Neural progenitor cell (in vitro differentiated cells): Measurements from ENCODE around the gene PNLDC1. TPM values are rescaled to one million over a fixed set of nuclear protein-coding genes. Genes with fewer than 3 reads are reported as not detected.

Experiments used
- DNase-seq: peaks from one replicate; pipeline ENCODE4 v3.0.0-alpha.2; 2016; ENCODE audit warnings: low spot score
- H2AFZ ChIP-seq: fragments of 200-600 bp; sonication (generic); replicated peaks from 2 replicates; pipeline ENCODE4 v1.6.1; 2016; ENCODE audit warnings: antibody characterized with exemption
- H3F3A ChIP-seq: fragments of 200-600 bp; sonication (generic); 2 replicates; pipeline ENCODE4 v1.6.1; 2016; ENCODE audit warnings: antibody characterized with exemption, low read depth
- H3K27ac ChIP-seq: fragments of 200-600 bp; sonication (generic); 2 replicates; pipeline ENCODE4 v1.5.1; 2016; ENCODE audit warnings: mild to moderate bottlenecking
- H3K27me3 ChIP-seq: fragments of 200-600 bp; sonication (generic); 2 replicates; pipeline ENCODE4 v1.6.1; 2016; ENCODE audit warnings: mild to moderate bottlenecking, moderate library complexity
- H3K36me3 ChIP-seq: fragments of 200-600 bp; sonication (generic); 2 replicates; pipeline ENCODE4 v1.5.1; 2016
- H3K4me1 ChIP-seq: fragments of 200-600 bp; sonication (generic); 2 replicates; pipeline ENCODE4 v1.6.1; 2016; ENCODE audit warnings: mixed run types
- H3K4me2 ChIP-seq: fragments of 200-600 bp; sonication (generic); 2 replicates; pipeline ENCODE4 v1.6.1; 2016
- H3K4me3 ChIP-seq: fragments of 200-600 bp; sonication (generic); 2 replicates; pipeline ENCODE4 v1.5.1; 2016
- H3K79me2 ChIP-seq: fragments of 200-600 bp; sonication (generic); 2 replicates; pipeline ENCODE4 v1.6.1; 2016; ENCODE audit warnings: low read depth
- H3K9ac ChIP-seq: fragments of 200-600 bp; sonication (generic); 2 replicates; pipeline ENCODE4 v1.6.1; 2016
- H3K9me3 ChIP-seq: fragments of 200-600 bp; sonication (generic); 2 replicates; pipeline ENCODE4 v1.5.1; 2016; ENCODE audit warnings: low read depth
- H4K20me1 ChIP-seq: fragments of 200-600 bp; sonication (generic); 2 replicates; pipeline ENCODE4 v1.6.1; 2016; ENCODE audit warnings: low read depth
- H3K27ac Mint-ChIP-seq: 3 replicates; pipeline ENCODE4 v1.8.0; 2021; ENCODE audit warnings: mixed read lengths
- H3K27me3 Mint-ChIP-seq: 2 replicates; pipeline ENCODE4 v1.8.0; 2022; ENCODE audit warnings: low read depth, mild to moderate bottlenecking, inconsistent platforms, moderate library complexity, mixed read lengths; ENCODE audit not compliant: insufficient read depth
- H3K36me3 Mint-ChIP-seq: 3 replicates; pipeline ENCODE4 v1.8.0; 2021; ENCODE audit warnings: mixed read lengths
- H3K4me1 Mint-ChIP-seq: 3 replicates; pipeline ENCODE4 v1.8.0; 2021; ENCODE audit warnings: mixed read lengths
- H3K4me3 Mint-ChIP-seq: 3 replicates; pipeline ENCODE4 v1.8.0; 2021; ENCODE audit warnings: mild to moderate bottlenecking, moderate library complexity, mixed read lengths
- H3K9me3 Mint-ChIP-seq: 3 replicates; pipeline ENCODE4 v1.8.0; 2020; ENCODE audit warnings: mixed read lengths
- CTCF ChIP-seq: fragments of 200-600 bp; sonication (generic); IDR thresholded peaks from 2 replicates; pipeline ENCODE4 v1.5.1; 2017; ENCODE audit warnings: antibody characterized with exemption, mild to moderate bottlenecking
- EZH2 ChIP-seq: fragments of 200-600 bp; sonication (generic); IDR thresholded peaks from 2 replicates; pipeline ENCODE4 v1.6.1; 2017; ENCODE audit warnings: antibody characterized with exemption, mild to moderate bottlenecking, moderate library complexity
- EZH2phosphoT487 ChIP-seq: fragments of 200-600 bp; sonication (generic); IDR thresholded peaks from 2 replicates; pipeline ENCODE4 v1.6.1; 2017; ENCODE audit warnings: antibody characterized with exemption
- total RNA-seq: library from RNA; depleted of rRNA; stranded (reverse); fragments of >200 nt; gene quantifications from 2 replicates; pipeline ENCODE4 v1.2.3, GENCODE V29; 2015; ENCODE audit warnings: low replicate concordance

PNLDC1 gene
- total RNA-seq, 1 donor from 2014 or later, result not detected

- Histone ChIP-seq H2AFZ (no peak overlapping the region), H3K4me1 (no peaks in the 10 kb centered on the region), H3K36me3 (peaks cover 35% of the 10 kb centered on the region), H4K20me1 (peaks cover 15% of the 10 kb centered on the region), H3K79me2 (peaks cover 44% of the 10 kb centered on the region), H3K9ac (no peak overlapping the region), H3K4me3 (no peak overlapping the region), H3K4me2 (no peak overlapping the region), H3K27ac (no peak overlapping the region), H3F3A (peaks cover 60% of the 10 kb centered on the region), H3K27me3 (no peaks in the 10 kb centered on the region), H3K9me3 (no peaks in the 10 kb centered on the region)
- Mint-ChIP-seq H3K4me1 (no peaks in the 10 kb centered on the region), H3K27me3 (peaks cover 2% of the 10 kb centered on the region), H3K9me3 (no peaks in the 10 kb centered on the region), H3K4me3 (no peak overlapping the region), H3K27ac (no peak overlapping the region), H3K36me3 (peaks cover 40% of the 10 kb centered on the region)
- DNase-seq, result no peak
- TF ChIP-seq CTCF (no peak), EZH2 (no peak), EZH2phosphoT487 (no peak)
Measured at GRCh38 chr6:159754401-159754800, 45.7 kb upstream of the PNLDC1 start.

- Histone ChIP-seq H2AFZ (no peak overlapping the region), H3K4me3 (no peak overlapping the region), H3K27ac (no peak overlapping the region), H3K9ac (no peak overlapping the region), H3K27me3 (no peaks in the 10 kb centered on the region), H3K9me3 (no peaks in the 10 kb centered on the region), H3F3A (peaks cover 68% of the 10 kb centered on the region), H3K4me1 (peaks cover 4% of the 10 kb centered on the region), H3K79me2 (peaks cover 43% of the 10 kb centered on the region), H3K36me3 (peaks cover 33% of the 10 kb centered on the region), H4K20me1 (peaks cover 15% of the 10 kb centered on the region), H3K4me2 (no peak overlapping the region)
- peaks cover 6% of the 10 kb centered on the region for H3K4me1 Mint-ChIP-seq
- H3K27ac Mint-ChIP-seq, result no peak overlapping the region
- H3K9me3 Mint-ChIP-seq, result no peaks in the 10 kb centered on the region
- no peak overlapping the region for H3K4me3 Mint-ChIP-seq
- peaks cover 2% of the 10 kb centered on the region for H3K27me3 Mint-ChIP-seq
- no peak for TF ChIP-seq EZH2
- TF ChIP-seq CTCF, result no peak
- no peak for DNase-seq
- peaks cover 41% of the 10 kb centered on the region for H3K36me3 Mint-ChIP-seq
Measured at GRCh38 chr6:159754959-159755914, 44.8 kb upstream of the PNLDC1 start.

GRCh38 chr6:159756508-159756907, 43.6 kb upstream of the PNLDC1 start:
- Histone ChIP-seq H3K27me3 (no peaks in the 10 kb centered on the region), H3K4me2 (no peak overlapping the region), H3K79me2 (peaks cover 32% of the 10 kb centered on the region), H3K4me1 (peaks cover 14% of the 10 kb centered on the region), H3K36me3 (peaks cover 25% of the 10 kb centered on the region), H3K9ac (no peak overlapping the region), H3F3A (peaks cover 81% of the 10 kb centered on the region), H3K27ac (no peak overlapping the region), H3K4me3 (no peak overlapping the region), H4K20me1 (peaks cover 12% of the 10 kb centered on the region), H3K9me3 (no peaks in the 10 kb centered on the region), H2AFZ (no peak overlapping the region)
- peaks cover 2% of the 10 kb centered on the region for H3K27me3 Mint-ChIP-seq
- peaks cover 43% of the 10 kb centered on the region for H3K36me3 Mint-ChIP-seq
- no peak overlapping the region for H3K4me3 Mint-ChIP-seq
- DNase-seq, result no peak
- no peaks in the 10 kb centered on the region for H3K9me3 Mint-ChIP-seq
- no peak for TF ChIP-seq EZH2phosphoT487
- no peak for TF ChIP-seq EZH2
- TF ChIP-seq CTCF, result no peak
- H3K4me1 Mint-ChIP-seq, result peaks cover 18% of the 10 kb centered on the region
- no peak overlapping the region for H3K27ac Mint-ChIP-seq
